Measurements from ENCODE around the gene WWOX.

WWOX gene

DNA sequence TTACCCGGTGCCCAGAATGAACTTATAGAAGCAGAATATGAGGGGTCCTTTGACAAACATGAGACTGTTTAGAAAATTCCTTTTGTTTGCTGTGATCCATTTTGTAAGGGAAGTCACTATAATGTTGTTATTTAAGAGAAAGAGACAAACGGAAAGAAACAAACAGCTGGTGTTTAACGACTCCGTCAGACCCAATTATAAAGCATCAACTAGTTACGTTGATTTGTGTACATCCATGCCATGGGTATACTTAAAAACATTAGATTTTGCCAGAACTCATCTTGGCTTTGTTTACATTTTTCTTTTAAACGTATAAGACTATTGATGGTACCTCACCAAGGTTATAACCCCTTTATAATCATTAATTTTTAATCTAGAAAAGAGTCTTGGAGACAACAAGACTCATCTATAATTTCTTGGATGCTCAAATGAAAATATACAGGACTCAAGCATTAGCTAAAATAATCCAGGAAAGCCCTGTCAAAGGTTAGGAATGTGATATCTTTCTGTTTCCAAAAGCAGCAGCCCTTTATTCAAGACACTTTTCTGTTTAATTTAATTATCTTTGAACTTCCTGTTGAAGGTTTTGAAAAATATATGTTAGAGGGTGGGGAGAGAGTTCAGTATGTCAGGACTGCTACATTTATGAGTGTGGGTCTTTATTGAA is 331.7 kb downstream of the WWOX start:
- no peak overlapping the region for H3K4me3 ChIP-seq (replicated peaks in 1 of 2; ENCODE audit: low read depth in 2 of 2, low read length in 2 of 2)
- TF ChIP-seq, protein P1, sequence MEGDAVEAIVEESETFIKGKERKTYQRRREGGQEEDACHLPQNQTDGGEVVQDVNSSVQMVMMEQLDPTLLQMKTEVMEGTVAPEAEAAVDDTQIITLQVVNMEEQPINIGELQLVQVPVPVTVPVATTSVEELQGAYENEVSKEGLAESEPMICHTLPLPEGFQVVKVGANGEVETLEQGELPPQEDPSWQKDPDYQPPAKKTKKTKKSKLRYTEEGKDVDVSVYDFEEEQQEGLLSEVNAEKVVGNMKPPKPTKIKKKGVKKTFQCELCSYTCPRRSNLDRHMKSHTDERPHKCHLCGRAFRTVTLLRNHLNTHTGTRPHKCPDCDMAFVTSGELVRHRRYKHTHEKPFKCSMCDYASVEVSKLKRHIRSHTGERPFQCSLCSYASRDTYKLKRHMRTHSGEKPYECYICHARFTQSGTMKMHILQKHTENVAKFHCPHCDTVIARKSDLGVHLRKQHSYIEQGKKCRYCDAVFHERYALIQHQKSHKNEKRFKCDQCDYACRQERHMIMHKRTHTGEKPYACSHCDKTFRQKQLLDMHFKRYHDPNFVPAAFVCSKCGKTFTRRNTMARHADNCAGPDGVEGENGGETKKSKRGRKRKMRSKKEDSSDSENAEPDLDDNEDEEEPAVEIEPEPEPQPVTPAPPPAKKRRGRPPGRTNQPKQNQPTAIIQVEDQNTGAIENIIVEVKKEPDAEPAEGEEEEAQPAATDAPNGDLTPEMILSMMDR (IDR thresholded peaks at IDR 0.05; ENCODE audit: low read depth, low read length), result no peak
- no peak for DNase-seq (ENCODE audit: low read depth in 2 of 2)

DNA sequence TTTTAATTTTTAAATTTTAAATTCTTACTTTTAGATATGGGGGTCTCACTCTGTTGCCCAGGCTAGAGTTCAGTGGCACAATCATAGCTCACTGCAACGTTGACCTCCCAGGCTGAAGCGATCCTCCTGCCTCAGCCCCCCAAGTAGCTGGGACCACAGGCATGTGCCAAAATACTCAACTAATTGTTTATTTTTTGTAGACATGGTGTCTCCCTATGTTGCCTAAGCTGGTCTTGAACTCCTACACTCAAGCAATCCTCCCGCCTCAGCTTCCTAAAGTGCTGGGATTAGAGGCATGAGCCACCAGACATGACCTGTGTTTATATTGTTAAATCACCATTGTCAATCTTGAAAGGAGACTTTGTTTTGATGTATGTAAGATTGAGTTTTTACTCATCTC is 332.2 kb downstream of the WWOX start:
- no peak overlapping the region for H3K4me3 ChIP-seq (replicated peaks in 1 of 2; ENCODE audit: low read depth in 2 of 2, low read length in 2 of 2)
- DNase-seq (ENCODE audit: low read depth in 2 of 2), result no peak

DNA sequence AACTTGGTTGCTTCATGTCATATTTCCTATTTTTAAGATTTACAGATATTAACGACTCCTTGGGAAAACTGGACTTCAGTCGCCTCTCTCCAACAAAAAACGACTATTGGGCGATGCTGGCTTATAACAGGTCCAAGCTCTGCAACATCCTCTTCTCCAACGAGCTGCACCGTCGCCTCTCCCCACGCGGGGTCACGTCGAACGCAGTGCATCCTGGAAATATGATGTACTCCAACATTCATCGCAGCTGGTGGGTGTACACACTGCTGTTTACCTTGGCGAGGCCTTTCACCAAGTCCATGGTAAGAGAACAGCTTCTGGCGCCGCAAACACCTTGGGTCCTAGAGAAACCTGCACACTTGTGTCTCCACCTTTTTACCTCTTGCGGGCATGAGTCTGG is 333.0 kb downstream of the WWOX start:
- TF ChIP-seq, protein P1 (IDR thresholded peaks at IDR 0.05; ENCODE audit: low read depth, low read length), result no peak
- no peak for DNase-seq (ENCODE audit: low read depth in 2 of 2)
- H3K4me3 ChIP-seq (replicated peaks in 1 of 2; ENCODE audit: low read depth in 2 of 2, low read length in 2 of 2), result no peak overlapping the region

More for the DNA sequence above, 332.2 kb downstream of the WWOX start:
- TF ChIP-seq, protein P1 (IDR thresholded peaks at IDR 0.05; ENCODE audit: low read depth, low read length), result no peak

DNA sequence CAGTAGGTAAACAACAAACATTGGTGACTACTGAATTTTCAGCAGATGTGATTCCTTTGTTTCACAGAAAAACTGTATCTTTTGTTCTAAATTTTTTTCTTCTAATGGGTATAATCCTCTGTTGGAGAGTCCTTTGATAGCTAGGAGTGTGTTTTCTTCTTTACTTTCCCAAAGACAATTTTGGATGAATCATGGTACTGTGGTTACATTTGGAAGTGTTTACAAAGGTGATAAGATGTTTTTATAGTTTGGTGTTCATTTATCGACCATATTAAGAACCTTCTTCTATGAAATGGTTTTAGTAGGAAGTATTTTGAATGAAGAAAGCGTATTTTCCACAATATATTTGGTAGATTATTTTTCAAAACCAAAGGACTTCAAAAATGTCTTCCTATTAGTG is 333.7 kb downstream of the WWOX start:
- TF ChIP-seq, protein P1 (IDR thresholded peaks at IDR 0.05; ENCODE audit: low read depth, low read length), result no peak
- no peak overlapping the region for H3K4me3 ChIP-seq (replicated peaks in 1 of 2; ENCODE audit: low read depth in 2 of 2, low read length in 2 of 2)
- no peak for DNase-seq (ENCODE audit: low read depth in 2 of 2)

DNA sequence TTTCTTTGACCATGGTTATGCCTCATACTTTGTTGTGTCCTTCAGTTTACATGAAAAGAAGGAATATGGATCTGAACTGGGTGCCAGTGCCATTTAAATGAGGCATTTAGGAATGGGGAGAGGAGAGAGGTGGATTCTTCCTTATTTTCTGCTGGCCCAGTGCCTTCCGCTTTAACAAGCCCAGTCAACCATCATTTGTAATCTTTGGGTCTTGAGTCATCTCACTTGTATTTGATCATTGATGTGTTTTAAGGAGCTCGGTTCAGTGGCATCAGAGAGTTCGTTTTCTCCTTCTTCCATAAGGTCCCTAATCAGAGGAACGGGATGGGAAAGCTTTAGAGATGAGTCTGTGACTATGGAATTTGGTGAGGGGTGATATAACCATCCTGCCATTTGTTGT is 334.9 kb downstream of the WWOX start:
- DNase-seq (ENCODE audit: low read depth in 2 of 2), result no peak
- TF ChIP-seq, protein P1 (IDR thresholded peaks at IDR 0.05; ENCODE audit: low read depth, low read length), result no peak
- no peak overlapping the region for H3K4me3 ChIP-seq (replicated peaks in 1 of 2; ENCODE audit: low read depth in 2 of 2, low read length in 2 of 2)

DNA sequence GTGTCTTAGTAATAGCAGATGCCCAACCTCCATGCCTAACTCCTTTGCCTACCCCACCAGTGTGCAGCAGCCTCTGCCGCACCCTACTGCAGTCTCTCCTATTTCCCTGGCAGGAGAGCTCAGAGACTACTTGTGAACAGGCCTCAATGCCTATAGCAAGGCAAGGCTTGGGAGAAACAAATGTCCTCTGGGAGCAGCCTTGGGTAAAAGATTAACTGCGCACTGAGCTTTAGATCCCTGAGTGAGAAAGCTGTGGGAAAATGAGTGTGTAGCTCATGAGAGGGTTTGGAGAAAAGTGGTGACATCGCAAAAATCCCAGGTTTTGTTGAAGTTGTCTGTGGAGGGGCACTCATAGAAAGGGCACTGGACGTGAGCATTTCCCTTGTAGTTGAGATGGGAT is 335.8 kb downstream of the WWOX start:
- H3K4me3 ChIP-seq (replicated peaks in 1 of 2; ENCODE audit: low read depth in 2 of 2, low read length in 2 of 2), result no peak overlapping the region
- TF ChIP-seq, protein P1 (IDR thresholded peaks at IDR 0.05; ENCODE audit: low read depth, low read length), result no peak
- no peak for DNase-seq (ENCODE audit: low read depth in 2 of 2)

DNA sequence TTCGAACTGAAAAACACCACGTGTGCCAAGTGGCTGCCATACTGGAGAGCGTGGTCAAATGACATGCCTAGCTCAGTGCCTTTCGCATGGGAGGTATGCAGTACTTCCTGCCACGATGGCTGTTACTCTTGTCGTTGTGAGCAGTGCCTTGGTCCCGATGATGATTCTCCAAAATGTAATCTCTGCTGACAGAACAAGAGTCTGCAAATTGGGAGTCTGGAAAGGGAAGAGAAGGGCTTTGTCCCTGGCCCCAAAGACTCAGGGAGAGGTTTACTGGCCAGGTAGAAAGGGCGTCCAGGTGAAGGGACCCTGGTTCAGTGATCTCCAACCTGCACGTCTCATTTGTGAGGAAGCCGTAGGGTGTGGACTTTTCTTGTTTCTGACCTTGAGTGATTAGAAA is 336.6 kb downstream of the WWOX start:
- H3K4me3 ChIP-seq (replicated peaks in 1 of 2; ENCODE audit: low read depth in 2 of 2, low read length in 2 of 2), result no peak overlapping the region
- DNase-seq (ENCODE audit: low read depth in 2 of 2), result no peak
- TF ChIP-seq, protein P1 (IDR thresholded peaks at IDR 0.05; ENCODE audit: low read depth, low read length), result no peak
